Endothelial cell of umbilical vein (primary cell): ENCODE data around the gene PKD1.
"Not testable (repeated sequence)": the region's sequence is repeated elsewhere in the genome, so short reads cannot be mapped to it uniquely, and the experiment has no call there.

Source experiments
- CTCF ChIP-seq, 2 donors: IDR thresholded peaks; 1 replicate in 1 of 2; 2 replicates in 1 of 2; pipeline ENCODE4 v1.5.1; 2011; ENCODE audit warnings: low read length in 2 of 2, mild to moderate bottlenecking in 2 of 2, moderate library complexity in 2 of 2, control low read depth in 1 of 2, inconsistent platforms in 1 of 2, low read depth in 1 of 2; ENCODE audit not compliant: insufficient read depth in 1 of 2; ENCODE audit errors: extremely low read depth in 1 of 2
- EZH2 ChIP-seq: IDR thresholded peaks from 2 replicates; pipeline ENCODE4 v1.6.1; 2012; ENCODE audit warnings: borderline replicate concordance, low read depth, mild to moderate bottlenecking, moderate library complexity, low read length, inconsistent platforms; ENCODE audit not compliant: severe bottlenecking
- FOS ChIP-seq: IDR thresholded peaks from 2 replicates; pipeline ENCODE4 v1.6.1; 2011; ENCODE audit warnings: mild to moderate bottlenecking, low read length, moderate library complexity, borderline replicate concordance; ENCODE audit not compliant: insufficient read depth
- MAX ChIP-seq: IDR thresholded peaks from 2 replicates; pipeline ENCODE4 v1.6.1; 2011; ENCODE audit not compliant: insufficient read depth, insufficient read length
- POLR2A ChIP-seq: IDR thresholded peaks from 2 replicates; pipeline ENCODE4 v1.6.1; 2012; ENCODE audit warnings: low read depth, mild to moderate bottlenecking, control low read depth, low read length

- not testable (repeated sequence) for TF ChIP-seq POLR2A; CTCF (IDR thresholded peaks at IDR 0.05; ENCODE audit: extremely low read depth in 1 of 2, insufficient read depth in 1 of 2, low read depth in 1 of 2, low read length in 2 of 2); MAX; EZH2; FOS
Observed at GRCh38 chr16:2097689-2098088, 38.0 kb downstream of the PKD1 start.
